K562 (cell line): ENCODE results near the gene BAG2. TPM values are rescaled to one million over a fixed set of nuclear protein-coding genes. Genes with fewer than 3 reads are reported as not detected.
A peak's percentile ranks its signal among the peaks of the same experiment; 100 is the strongest.

ENCODE experiments used
- ATAC-seq: fragments of 200-7000 bp; cut with Tn5 transposase; 3 replicates; pipeline ENCODE4 v1.9.1; 2020; ENCODE audit warnings: moderate library complexity
- BruUV-seq: library from RNA; stranded (reverse); fragments of 400-500 nt; replicated peaks from 2 replicates; lab custom pipeline; 2021; lab: Mats Ljungman, UMichigan
- CTCF ChIA-PET: fragments of 300-600 bp; formaldehyde crosslinking; extraction: SDS; loops from one replicate; lab custom pipeline; 2021; ENCODE audit warnings: low intra/inter-chr PET ratio; lab: Yijun Ruan, JAX
- POLR2A ChIA-PET: fragments of 300-600, 350-650 bp; sonication (Branson Sonifier 250); formaldehyde crosslinking; extraction: SDS; loops from one replicate; lab custom pipeline; 2021; ENCODE audit warnings: antibody characterized with exemption, inconsistent platforms; lab: Yijun Ruan, JAX
- DNase-seq, 4 experiments: peaks; one replicate each; pipeline versions ENCODE4 v3.0.0 to v3.0.0-alpha.2; 2011 to 2018; ENCODE audit warnings: low spot score in 3 of 4, mixed read lengths in 3 of 4; ENCODE audit errors: extremely low read depth in 1 of 4
- FAIRE-seq: peaks from 2 replicates; lab custom pipeline; 2011; peaks lifted over from hg19 to GRCh38; lab: Jason Lieb, UNC
- H2AFZ ChIP-seq: 2 replicates; pipeline ENCODE4 v1.6.0; 2011; ENCODE audit warnings: low read depth, low read length, control low read depth, inconsistent platforms
- H3K27ac ChIP-seq: fragments of 200-600 bp; 3 replicates; pipeline ENCODE4 v1.8.0; 2011; ENCODE audit warnings: low read depth, mild to moderate bottlenecking, control low read depth, inconsistent platforms, low read length, moderate library complexity, mixed read lengths; ENCODE audit errors: extremely low read depth
- H3K27me3 ChIP-seq, 2 experiments: fragments of 300-600 bp in 1 of 2; 2 replicates in 1 of 2; 3 replicates in 1 of 2; pipeline versions ENCODE4 v1.6.0 to v1.8.0; 2011; ENCODE audit warnings: inconsistent platforms in 2 of 2, low read length in 2 of 2, mild to moderate bottlenecking in 1 of 2, mixed read lengths in 1 of 2, moderate library complexity in 1 of 2; ENCODE audit not compliant: control insufficient read depth in 2 of 2, insufficient read depth in 2 of 2
- H3K36me3 ChIP-seq: fragments of 300-600 bp; 3 replicates; pipeline ENCODE4 v1.8.0; 2011; ENCODE audit warnings: mild to moderate bottlenecking, low read length, inconsistent platforms; ENCODE audit not compliant: control insufficient read depth, insufficient read depth
- H3K4me1 ChIP-seq, 2 experiments: fragments of 200-600 bp in 1 of 2; replicated peaks in 1 of 2; 2 replicates in 1 of 2; 3 replicates in 1 of 2; pipeline versions ENCODE4 v1.5.1 to v1.8.0; 2011; ENCODE audit warnings: inconsistent platforms in 2 of 2, low read length in 2 of 2, mild to moderate bottlenecking in 1 of 2, mixed read lengths in 1 of 2, moderate library complexity in 1 of 2; ENCODE audit not compliant: control insufficient read depth in 2 of 2, insufficient read depth in 2 of 2
- H3K4me2 ChIP-seq: 2 replicates; pipeline ENCODE4 v1.6.1; 2011; ENCODE audit warnings: low read length, control low read depth, inconsistent platforms, mixed read lengths; ENCODE audit not compliant: insufficient read depth
- H3K4me3 ChIP-seq: fragments of 200-600 bp; sonication (generic), shearing (Covaris generic); 2 replicates; pipeline ENCODE4 v1.5.1; 2016; ENCODE audit warnings: control low read depth, inconsistent platforms
- H3K79me2 ChIP-seq: fragments of 200-600 bp; 3 replicates; pipeline ENCODE4 v1.8.0; 2011; ENCODE audit warnings: low read length, inconsistent platforms; ENCODE audit not compliant: control insufficient read depth, insufficient read depth
- H3K9ac ChIP-seq, 2 experiments: 2 replicates each; pipeline versions ENCODE4 v1.6.0 to v1.6.1; 2011; ENCODE audit warnings: low read depth in 2 of 2, low read length in 2 of 2, control low read depth in 1 of 2, inconsistent platforms in 1 of 2, mild to moderate bottlenecking in 1 of 2, mixed read lengths in 1 of 2; ENCODE audit not compliant: insufficient read depth in 1 of 2
- H3K9me1 ChIP-seq: one replicate; pipeline ENCODE4 v1.6.0; 2011; ENCODE audit warnings: inconsistent platforms, mild to moderate bottlenecking, low read length, moderate library complexity; ENCODE audit not compliant: control insufficient read depth, insufficient read depth
- H3K9me3 ChIP-seq: replicated peaks from 2 replicates; pipeline ENCODE4 v1.5.1; 2011; ENCODE audit warnings: low read depth, low read length, inconsistent platforms; ENCODE audit not compliant: control insufficient read depth, insufficient read depth
- H4K20me1 ChIP-seq: replicated peaks from 2 replicates; pipeline ENCODE4 v1.6.1; 2011; ENCODE audit warnings: low read length, inconsistent platforms, mixed read lengths; ENCODE audit not compliant: control insufficient read depth, insufficient read depth
- CBX3 ChIP-seq, 2 experiments: IDR thresholded peaks; 1 replicate in 1 of 2; 2 replicates in 1 of 2; pipeline ENCODE4 v1.6.1; 2012; ENCODE audit warnings: inconsistent platforms in 2 of 2, low read length in 2 of 2, borderline replicate concordance in 1 of 2, control low read depth in 1 of 2
- HCFC1 ChIP-seq: IDR thresholded peaks from 2 replicates; pipeline ENCODE4 v1.6.1; 2012; ENCODE audit warnings: low read depth, low read length, improper control_type of control experiment
- PBX2 ChIP-seq, 2 experiments: IDR thresholded peaks in 1 of 2; conservative IDR thresholded peaks in 1 of 2; 2 replicates each; pipeline ENCODE4 v1.6.1; 2016; ENCODE audit warnings: low read depth in 2 of 2, mild to moderate bottlenecking in 1 of 2, missing compliant biosample characterization in 1 of 2, missing genetic modification characterization in 1 of 2, moderate library complexity in 1 of 2
- TRIM28 ChIP-seq: fragments of 450-650 bp; IDR thresholded peaks from 2 replicates; pipeline ENCODE4 v1.6.1; 2017
- USF1 ChIP-seq: sonication (generic); formaldehyde crosslinking; IDR thresholded peaks from 2 replicates; pipeline ENCODE4 v1.9.0; 2022; ENCODE audit warnings: mild to moderate bottlenecking, missing genetic modification reagents
- ZFX ChIP-seq: sonication (generic); formaldehyde crosslinking; IDR thresholded peaks from 2 replicates; pipeline ENCODE4 v1.8.0; 2022; ENCODE audit warnings: mild to moderate bottlenecking, missing genetic modification reagents, moderate library complexity
- ZNF280A ChIP-seq: fragments of 450-650 bp; IDR thresholded peaks from 2 replicates; pipeline ENCODE4 v1.6.1; 2018; ENCODE audit warnings: mild to moderate bottlenecking, low read depth; ENCODE audit not compliant: partially characterized antibody
- WGBS: fragments of 100-300 bp; shearing (Covaris generic); methylation state at CpG from one replicate; pipeline ENCODE4 v1.1.6; 2016; ENCODE audit warnings: low coverage, mixed read lengths; ENCODE audit not compliant: insufficient coverage; ENCODE audit errors: missing lambda C conversion rate; 5-methylcytosine and 5-hydroxymethylcytosine counted together
- in situ Hi-C: fragments of 300-500 bp; cut with MboI; formaldehyde crosslinking; loops from 4 replicates; pipeline ENCODE4 v1.15.0; 2018; ENCODE audit warnings: inconsistent platforms, mixed read lengths
- intact Hi-C: fragments of 100-400 bp; cut with micrococcal nuclease; formaldehyde crosslinking; loops from 2 replicates; pipeline ENCODE4 v1.14.2; 2022
- polyA plus RNA-seq, 8 experiments: library from polyadenylated mRNA; depleted of rRNA in 4 of 8; stranded (reverse) in 5 of 8; unstranded in 3 of 8; fragments of >200 nt; fragmentation: Nextera tagmentation in 2 of 8; fragmentation: Illumina TruSeq in 1 of 8; extraction: Ambion mirVana in 2 of 8; extraction: Trizol in 1 of 8; gene quantifications; 2 replicates each; pipeline versions ENCODE4 v1.2.1 to v1.2.3, GENCODE V29; 2011 to 2014; ENCODE audit warnings: inconsistent platforms in 1 of 8, missing spikeins in 1 of 8
- total RNA-seq, 7 experiments: library from RNA; depleted of rRNA in 6 of 7; stranded (reverse); fragments of >200 nt in 6 of 7; fragmentation: Illumina TruSeq in 2 of 7; extraction: Trizol in 2 of 7; gene quantifications; 2 replicates each; pipeline versions ENCODE4 v1.2.1 to v1.2.3, GENCODE V29; 2011 to 2021; ENCODE audit warnings: low replicate concordance in 1 of 7

The BAG2 gene
- total and polyA plus RNA-seq, 9 of the 15 experiments (the other 6 are each of a cell fraction or from before 2014, with no cell fraction given): 12.8 to 20.7 (median 17.6) TPM

- no peak for ATAC-seq
- Histone ChIP-seq H3K27me3 (no peaks in the 10 kb centered on the region), H3K9me3 (no peaks in the 10 kb centered on the region), H3K4me2 (no peak overlapping the region), H3K27ac (no peak overlapping the region), H3K36me3 (peaks cover 6% of the 10 kb centered on the region; the same call in 2 of the 3 replicates), H2AFZ (no peak overlapping the region), H3K4me3 (no peak overlapping the region), H3K9ac (no peak overlapping the region), H3K79me2 (peaks cover 98% of the 10 kb centered on the region), H4K20me1 (no peaks in the 10 kb centered on the region), H3K4me1 (peaks cover 4 to 16% of the 10 kb centered on the region in 2 experiments), H3K9me1 (no peaks in the 10 kb centered on the region)
- no peak for FAIRE-seq
- WGBS: 29% methylated on average over 1 of the region's 1 CpG
- no TSS peak for BruUV-seq
- CTCF ChIA-PET: no interaction called here
- TF ChIP-seq HCFC1 (no peak), USF1 (no peak), ZNF280A (peak; percentile 60), ZFX (CRISPR knock-in tag) (no peak), PBX2 (CRISPR knock-in tag; IDR thresholded peaks at IDR 0.05; ENCODE audit: low read depth) (no peak), PBX2 (tag; conservative IDR thresholded peaks at IDR 0.05; ENCODE audit: low read depth) (peak; percentile 50), TRIM28 (0 out of 2 replicates have a peak, but pooled peaks have one; percentile 41), CBX3 (IDR thresholded peaks at IDR 0.05; ENCODE audit: borderline replicate concordance in 1 of 2, low read length in 2 of 2) (peak in 1 of 2 experiments; percentile 74; a peak in 1 of 3 replicates)
- in situ Hi-C loops: no loop called here
- POLR2A ChIA-PET: no interaction called here
- intact Hi-C loops: loop anchor here (5.0 kb wide), 1 partner anchor 123 kb away; the partner anchor contains the start of gene ZNF451
- DNase-seq: no peak
Measured at GRCh38 chr6:57215260-57215659, 43.1 kb downstream of the BAG2 start.
